Endothelial cell of umbilical vein (primary cell): ENCODE measurements around the gene LNPK. TPM values are rescaled to one million over a fixed set of nuclear protein-coding genes. Genes with fewer than 3 reads are reported as not detected.

Experiments used
- BruUV-seq: library from RNA; stranded (reverse); fragments of 400-500 nt; replicated peaks from 2 replicates; lab custom pipeline; 2021; lab: Mats Ljungman, UMichigan
- CTCF ChIA-PET: fragments of 300-600, 350-600 bp; sonication (Branson Sonifier 250); formaldehyde crosslinking; loops from one replicate; lab custom pipeline; 2021; ENCODE audit warnings: antibody characterized with exemption, inconsistent platforms; lab: Charles Lee
- POLR2A ChIA-PET: fragments of 300-600, 350-600 bp; sonication (Branson Sonifier 250); formaldehyde crosslinking; loops from one replicate; lab custom pipeline; 2021; ENCODE audit warnings: antibody characterized with exemption, inconsistent platforms; lab: Charles Lee
- DNase-seq: peaks from one replicate; pipeline ENCODE4 v3.0.0-alpha.2; 2011; ENCODE audit warnings: low read depth, low spot score
- FAIRE-seq: peaks from 2 replicates; lab custom pipeline; 2011; peaks lifted over from hg19 to GRCh38; lab: Jason Lieb, UNC
- H2AFZ ChIP-seq: 2 replicates; pipeline ENCODE4 v1.6.0; 2012; ENCODE audit warnings: low read depth, low read length, control low read depth, inconsistent platforms
- H3K27ac ChIP-seq: 2 replicates; pipeline ENCODE4 v1.5.1; 2011; ENCODE audit warnings: low read depth, mild to moderate bottlenecking, control low read depth, low read length, moderate library complexity; ENCODE audit not compliant: insufficient read depth
- H3K27me3 ChIP-seq, 2 experiments: 2 replicates each; pipeline versions ENCODE4 v1.6.0 to v1.6.1; 2011; ENCODE audit warnings: low read length in 2 of 2, mixed read lengths in 1 of 2; ENCODE audit not compliant: control insufficient read depth in 2 of 2, insufficient read depth in 2 of 2
- H3K36me3 ChIP-seq, 2 experiments: 2 replicates in 1 of 2; 3 replicates in 1 of 2; pipeline ENCODE4 v1.5.1; 2011; ENCODE audit warnings: low read length in 2 of 2, mild to moderate bottlenecking in 1 of 2, moderate library complexity in 1 of 2; ENCODE audit not compliant: control insufficient read depth in 2 of 2, insufficient read depth in 2 of 2; ENCODE audit errors: extremely low read depth in 1 of 2
- H3K4me1 ChIP-seq: 3 replicates; pipeline ENCODE4 v1.5.1; 2011; ENCODE audit warnings: mild to moderate bottlenecking, low read length; ENCODE audit not compliant: control insufficient read depth, insufficient read depth; ENCODE audit errors: extremely low read depth
- H3K4me2 ChIP-seq: 2 replicates; pipeline ENCODE4 v1.6.1; 2011; ENCODE audit warnings: low read length, control low read depth, mixed read lengths; ENCODE audit not compliant: insufficient read depth
- H3K4me3 ChIP-seq, 3 experiments: fragments of 200-600 bp in 1 of 3; sonication (generic), shearing (Covaris generic) in 1 of 3; replicated peaks in 1 of 3; 2 replicates each; pipeline ENCODE4 v1.5.1; 2011 to 2016; ENCODE audit warnings: control low read depth in 3 of 3, low read length in 3 of 3, mild to moderate bottlenecking in 2 of 3, inconsistent platforms in 1 of 3, low read depth in 1 of 3, moderate library complexity in 1 of 3; ENCODE audit not compliant: insufficient read depth in 1 of 3
- H3K79me2 ChIP-seq: 2 replicates; pipeline ENCODE4 v1.6.0; 2012; ENCODE audit warnings: low read length, inconsistent platforms; ENCODE audit not compliant: control insufficient read depth, insufficient read depth
- H3K9ac ChIP-seq: replicated peaks from 2 replicates; pipeline ENCODE3; 2011; ENCODE audit warnings: low read length, control low read depth; ENCODE audit not compliant: insufficient read depth; ENCODE audit errors: extremely low read depth
- H3K9me1 ChIP-seq: replicated peaks from 3 replicates; pipeline ENCODE4 v1.6.0; 2011; ENCODE audit warnings: mild to moderate bottlenecking, low read length; ENCODE audit not compliant: control insufficient read depth, insufficient read depth; ENCODE audit errors: extremely low read depth
- H3K9me3 ChIP-seq: replicated peaks from 2 replicates; pipeline ENCODE4 v1.5.1; 2012; ENCODE audit warnings: low read length, inconsistent platforms; ENCODE audit not compliant: control insufficient read depth, insufficient read depth
- H4K20me1 ChIP-seq: replicated peaks from 2 replicates; pipeline ENCODE3; 2011; ENCODE audit warnings: mild to moderate bottlenecking, low read length; ENCODE audit not compliant: control insufficient read depth, insufficient read depth; ENCODE audit errors: extremely low read depth
- CTCF ChIP-seq, 2 donors: IDR thresholded peaks; 1 replicate in 1 of 2; 2 replicates in 1 of 2; pipeline ENCODE4 v1.5.1; 2011; ENCODE audit warnings: low read length in 2 of 2, mild to moderate bottlenecking in 2 of 2, moderate library complexity in 2 of 2, control low read depth in 1 of 2, inconsistent platforms in 1 of 2, low read depth in 1 of 2; ENCODE audit not compliant: insufficient read depth in 1 of 2; ENCODE audit errors: extremely low read depth in 1 of 2
- EZH2 ChIP-seq: IDR thresholded peaks from 2 replicates; pipeline ENCODE4 v1.6.1; 2012; ENCODE audit warnings: borderline replicate concordance, low read depth, mild to moderate bottlenecking, moderate library complexity, low read length, inconsistent platforms; ENCODE audit not compliant: severe bottlenecking
- FOS ChIP-seq: IDR thresholded peaks from 2 replicates; pipeline ENCODE4 v1.6.1; 2011; ENCODE audit warnings: mild to moderate bottlenecking, low read length, moderate library complexity, borderline replicate concordance; ENCODE audit not compliant: insufficient read depth
- GATA2 ChIP-seq: IDR thresholded peaks from 2 replicates; pipeline ENCODE4 v1.7.0; 2011; ENCODE audit warnings: low read depth, mild to moderate bottlenecking, moderate library complexity, mixed read lengths, low read length; ENCODE audit not compliant: insufficient read length, insufficient read depth
- JUN ChIP-seq: IDR thresholded peaks from 2 replicates; pipeline ENCODE4 v1.6.1; 2011; ENCODE audit warnings: borderline replicate concordance, low read depth; ENCODE audit not compliant: insufficient read length, insufficient read depth
- MAX ChIP-seq: IDR thresholded peaks from 2 replicates; pipeline ENCODE4 v1.6.1; 2011; ENCODE audit not compliant: insufficient read depth, insufficient read length
- MYC ChIP-seq: IDR thresholded peaks from one replicate; pipeline ENCODE4 v1.6.1; 2011; ENCODE audit warnings: mild to moderate bottlenecking, low read depth, low read length
- POLR2A ChIP-seq: IDR thresholded peaks from 2 replicates; pipeline ENCODE4 v1.6.1; 2012; ENCODE audit warnings: low read depth, mild to moderate bottlenecking, control low read depth, low read length
- POLR2AphosphoS5 ChIP-seq: IDR thresholded peaks from 2 replicates; pipeline ENCODE4 v1.6.1; 2012; ENCODE audit warnings: low read depth, mild to moderate bottlenecking, control low read depth, low read length, moderate library complexity; ENCODE audit not compliant: insufficient read depth
- dilution Hi-C: fragments of 300-500 bp; cut with MboI; formaldehyde crosslinking; loops from one replicate; pipeline ENCODE4 v1.15.0; 2019; ENCODE audit warnings: low sequenced_read_pairs; ENCODE audit not compliant: extremely low pct_ligation_motif_present
- intact Hi-C: fragments of 100-400 bp; cut with micrococcal nuclease; formaldehyde crosslinking; loops from one replicate; pipeline ENCODE4 v1.10.0; 2022
- polyA plus RNA-seq, 4 experiments: library from polyadenylated mRNA; depleted of rRNA in 3 of 4; stranded (reverse) in 3 of 4; unstranded in 1 of 4; fragments of >200 nt; gene quantifications; 2 replicates each; pipeline versions ENCODE4 v1.2.1 to v1.2.3, GENCODE V29; 2011 to 2012; ENCODE audit warnings: missing spikeins in 1 of 4
- total RNA-seq: library from RNA; stranded (reverse); gene quantifications from 2 replicates; pipeline ENCODE4 v1.2.3, GENCODE V29; 2021

Gene LNPK
- total and polyA plus RNA-seq, 2 donors (not counting 3 experiments of a cell fraction or from before 2014, with no cell fraction given) = 2.4 to 11.2 TPM

GRCh38 chr2:175877845-175878544 lies 124.1 kb downstream of the LNPK start:
- H3K27ac ChIP-seq = no peak overlapping the region
- no peak overlapping the region for H2AFZ ChIP-seq
- FAIRE-seq (no peak), DNase-seq (no peak)
- H3K9me3 ChIP-seq = no peaks in the 10 kb centered on the region
- no peak overlapping the region for H3K4me2 ChIP-seq
- ChIA-PET POLR2A (no interaction called here), CTCF (no interaction called here)
- H3K4me1 ChIP-seq = no peaks in the 10 kb centered on the region
- intact Hi-C loops = no loop called here
- BruUV-seq = no TSS peak
- H3K79me2 ChIP-seq = no peaks in the 10 kb centered on the region
- no peaks in the 10 kb centered on the region for H3K36me3 ChIP-seq
- no peaks in the 10 kb centered on the region for H3K27me3 ChIP-seq
- TF ChIP-seq GATA2 (no peak), EZH2 (no peak), CTCF (IDR thresholded peaks at IDR 0.05; ENCODE audit: extremely low read depth in 1 of 2, insufficient read depth in 1 of 2, low read depth in 1 of 2, low read length in 2 of 2) (no peak), JUN (no peak), POLR2A (no peak), MYC (no peak), MAX (no peak), FOS (no peak), POLR2AphosphoS5 (no peak)
- no peak overlapping the region for H3K9ac ChIP-seq
- H3K9me1 ChIP-seq = no peaks in the 10 kb centered on the region
- no peak overlapping the region for H3K4me3 ChIP-seq
- dilution Hi-C loops = no loop called here
- no peaks in the 10 kb centered on the region for H4K20me1 ChIP-seq
